Dendritic cell treated with granulocyte-macrophage colony-stimulating factor and Interleukin-4, amounts not matched to agents 40 ng/mL and 50 ng/mL, for 4 days (primary cell): ENCODE data around the gene ARRDC3.
A peak's percentile ranks its signal among the peaks of the same experiment; 100 is the strongest.

Experiments
- H3K27ac Mint-ChIP-seq: one replicate; pipeline ENCODE4 v1.8.0; 2022; ENCODE audit warnings: mild to moderate bottlenecking, mixed read lengths
- H3K27me3 Mint-ChIP-seq: one replicate; pipeline ENCODE4 v1.8.0; 2022; ENCODE audit warnings: mild to moderate bottlenecking, mixed read lengths
- H3K36me3 Mint-ChIP-seq: one replicate; pipeline ENCODE4 v1.8.0; 2022; ENCODE audit warnings: low read depth, mixed read lengths
- H3K4me1 Mint-ChIP-seq: one replicate; pipeline ENCODE4 v1.8.0; 2022; ENCODE audit warnings: low read depth, mixed read lengths
- H3K4me3 Mint-ChIP-seq: one replicate; pipeline ENCODE4 v1.8.0; 2022; ENCODE audit warnings: mild to moderate bottlenecking, moderate library complexity, mixed read lengths
- H3K9me3 Mint-ChIP-seq: one replicate; pipeline ENCODE4 v1.8.0; 2022; ENCODE audit warnings: mixed read lengths
- intact Hi-C: fragments of 100-400 bp; cut with micrococcal nuclease; formaldehyde crosslinking; loops from one replicate; pipeline ENCODE4 v1.15.0; 2022

ARRDC3 gene

GRCh38 chr5:91380491-91381238, 2.5 kb downstream of the ARRDC3 start:
- Mint-ChIP-seq H3K27me3 (no peaks in the 10 kb centered on the region), H3K4me3 (peak overlapping the region; percentile 94), H3K36me3 (peaks cover 52% of the 10 kb centered on the region), H3K4me1 (peaks cover 10% of the 10 kb centered on the region), H3K27ac (peak overlapping the region; percentile 98), H3K9me3 (no peaks in the 10 kb centered on the region)
- intact Hi-C loops = loop anchor here (1.0 to 10.0 kb wide), 6 partner anchors 66 to 446 kb away; no protein-coding TSS in a partner anchor

- no peaks in the 10 kb centered on the region for H3K27me3 Mint-ChIP-seq
- peak overlapping the region; percentile 98 for H3K27ac Mint-ChIP-seq
- H3K36me3 Mint-ChIP-seq = peaks cover 58% of the 10 kb centered on the region
- H3K4me1 Mint-ChIP-seq = peaks cover 10% of the 10 kb centered on the region
- intact Hi-C loops = loop anchor here (2.0 to 10.0 kb wide), 5 partner anchors 65 to 445 kb away; no protein-coding TSS in a partner anchor
- H3K9me3 Mint-ChIP-seq = no peaks in the 10 kb centered on the region
- H3K4me3 Mint-ChIP-seq = peak overlapping the region; percentile 94
Measured at GRCh38 chr5:91379914-91380490, 3.1 kb downstream of the ARRDC3 start.

GRCh38 chr5:91379246-91379913, 3.7 kb downstream of the ARRDC3 start:
- H3K36me3 Mint-ChIP-seq = peaks cover 65% of the 10 kb centered on the region
- peaks cover 7% of the 10 kb centered on the region for H3K4me1 Mint-ChIP-seq
- intact Hi-C loops = no loop called here

GRCh38 chr5:91378752-91379211, 4.3 kb downstream of the ARRDC3 start:
- Mint-ChIP-seq H3K4me1 (peaks cover under 1% of the 10 kb centered on the region), H3K27me3 (no peaks in the 10 kb centered on the region), H3K27ac (peak overlapping the region; percentile 98), H3K9me3 (no peaks in the 10 kb centered on the region), H3K4me3 (peak overlapping the region; percentile 60), H3K36me3 (peaks cover 69% of the 10 kb centered on the region)
- intact Hi-C loops = no loop called here

More at GRCh38 chr5:91379246-91379913, 3.7 kb downstream of the ARRDC3 start:
- Mint-ChIP-seq H3K27me3 (no peaks in the 10 kb centered on the region), H3K27ac (peak overlapping the region; percentile 98), H3K4me3 (peak overlapping the region; percentile 94), H3K9me3 (no peaks in the 10 kb centered on the region)

GRCh38 chr5:91374893-91375520, 8.1 kb downstream of the ARRDC3 start:
- intact Hi-C loops = no loop called here
- no peak overlapping the region for H3K4me3 Mint-ChIP-seq
- H3K9me3 Mint-ChIP-seq = no peaks in the 10 kb centered on the region
- H3K4me1 Mint-ChIP-seq = peaks cover 5% of the 10 kb centered on the region
- no peaks in the 10 kb centered on the region for H3K27me3 Mint-ChIP-seq
- H3K27ac Mint-ChIP-seq = no peak overlapping the region
- peaks cover 77% of the 10 kb centered on the region for H3K36me3 Mint-ChIP-seq

- no peak overlapping the region for H3K4me3 Mint-ChIP-seq
- no peaks in the 10 kb centered on the region for H3K9me3 Mint-ChIP-seq
- intact Hi-C loops = no loop called here
- peaks cover 5% of the 10 kb centered on the region for H3K4me1 Mint-ChIP-seq
- peaks cover 84% of the 10 kb centered on the region for H3K36me3 Mint-ChIP-seq
- no peaks in the 10 kb centered on the region for H3K27me3 Mint-ChIP-seq
- H3K27ac Mint-ChIP-seq = no peak overlapping the region
Measured at GRCh38 chr5:91373600-91373999, 9.5 kb downstream of the ARRDC3 start.

GRCh38 chr5:91373006-91373405, 10.1 kb downstream of the ARRDC3 start:
- Mint-ChIP-seq H3K36me3 (peaks cover 88% of the 10 kb centered on the region), H3K27ac (no peak overlapping the region), H3K9me3 (no peaks in the 10 kb centered on the region), H3K4me1 (peaks cover 5% of the 10 kb centered on the region), H3K4me3 (no peak overlapping the region), H3K27me3 (no peaks in the 10 kb centered on the region)
- intact Hi-C loops = no loop called here

GRCh38 chr5:91369480-91369879, 13.6 kb downstream of the ARRDC3 start:
- intact Hi-C loops = no loop called here
- no peaks in the 10 kb centered on the region for H3K27me3 Mint-ChIP-seq
- no peaks in the 10 kb centered on the region for H3K9me3 Mint-ChIP-seq
- no peak overlapping the region for H3K27ac Mint-ChIP-seq
- H3K4me1 Mint-ChIP-seq = peaks cover 5% of the 10 kb centered on the region
- peaks cover 68% of the 10 kb centered on the region for H3K36me3 Mint-ChIP-seq
- no peak overlapping the region for H3K4me3 Mint-ChIP-seq

- H3K27me3 Mint-ChIP-seq = no peaks in the 10 kb centered on the region
- H3K4me1 Mint-ChIP-seq = peaks cover 5% of the 10 kb centered on the region
- no peaks in the 10 kb centered on the region for H3K9me3 Mint-ChIP-seq
- intact Hi-C loops = no loop called here
- H3K4me3 Mint-ChIP-seq = no peak overlapping the region
- peaks cover 54% of the 10 kb centered on the region for H3K36me3 Mint-ChIP-seq
- H3K27ac Mint-ChIP-seq = no peak overlapping the region
Measured at GRCh38 chr5:91367908-91368648, 15.0 kb downstream of the ARRDC3 start.

GRCh38 chr5:91367344-91367743, 15.8 kb downstream of the ARRDC3 start:
- intact Hi-C loops = no loop called here
- Mint-ChIP-seq H3K36me3 (peaks cover 48% of the 10 kb centered on the region), H3K27ac (peak overlapping the region; percentile 20), H3K27me3 (no peaks in the 10 kb centered on the region), H3K9me3 (no peaks in the 10 kb centered on the region), H3K4me1 (no peaks in the 10 kb centered on the region), H3K4me3 (no peak overlapping the region)

GRCh38 chr5:91366551-91366950, 16.6 kb downstream of the ARRDC3 start:
- Mint-ChIP-seq H3K36me3 (peaks cover 41% of the 10 kb centered on the region), H3K27me3 (no peaks in the 10 kb centered on the region), H3K27ac (peak overlapping the region; percentile 20), H3K4me1 (no peaks in the 10 kb centered on the region), H3K9me3 (no peaks in the 10 kb centered on the region), H3K4me3 (no peak overlapping the region)
- intact Hi-C loops = no loop called here

GRCh38 chr5:91365498-91365897, 17.6 kb downstream of the ARRDC3 start:
- Mint-ChIP-seq H3K9me3 (no peaks in the 10 kb centered on the region), H3K27ac (no peak overlapping the region), H3K36me3 (peaks cover 31% of the 10 kb centered on the region), H3K27me3 (no peaks in the 10 kb centered on the region), H3K4me1 (no peaks in the 10 kb centered on the region), H3K4me3 (no peak overlapping the region)
- intact Hi-C loops = no loop called here

GRCh38 chr5:91362935-91363334, 20.2 kb downstream of the ARRDC3 start:
- Mint-ChIP-seq H3K36me3 (peaks cover 8% of the 10 kb centered on the region), H3K27ac (no peak overlapping the region), H3K9me3 (no peaks in the 10 kb centered on the region), H3K27me3 (no peaks in the 10 kb centered on the region), H3K4me1 (no peaks in the 10 kb centered on the region), H3K4me3 (no peak overlapping the region)
- intact Hi-C loops = no loop called here
